ENCODE results near the gene EEF2K.
A peak's percentile ranks its signal among the peaks of the same experiment; 100 is the strongest.

The EEF2K gene

GRCh38 chr16:22189473-22190080 is 16.5 kb upstream of the EEF2K start:
- peak overlapping the region; percentile 51 for H3K4me3 ChIP-seq (ENCODE audit: low read depth, low read length)
- in situ Hi-C loops (cut with HindIII; ENCODE audit: low sequenced_read_pairs), result no loop called here
- DNase-seq (ENCODE audit: low read depth, low spot score), result peak; percentile 44
- TF ChIP-seq CTCF (IDR thresholded peaks at IDR 0.05; ENCODE audit: low read depth, low read length), result no peak

GRCh38 chr16:22190081-22190775 is 15.8 kb upstream of the EEF2K start:
- H3K4me3 ChIP-seq (ENCODE audit: low read depth, low read length), result peak overlapping the region; percentile 51
- TF ChIP-seq CTCF (IDR thresholded peaks at IDR 0.05; ENCODE audit: low read depth, low read length), result no peak
- in situ Hi-C loops (cut with HindIII; ENCODE audit: low sequenced_read_pairs), result no loop called here
- peak; percentile 100 for DNase-seq (ENCODE audit: low read depth, low spot score)

- peak; percentile 100 for DNase-seq (ENCODE audit: low read depth, low spot score)
- TF ChIP-seq CTCF (IDR thresholded peaks at IDR 0.05; ENCODE audit: low read depth, low read length), result no peak
- peak overlapping the region; percentile 59 for H3K4me3 ChIP-seq (ENCODE audit: low read depth, low read length)
- in situ Hi-C loops (cut with HindIII; ENCODE audit: low sequenced_read_pairs), result no loop called here
Observed at GRCh38 chr16:22190776-22191531, 15.1 kb upstream of the EEF2K start.

GRCh38 chr16:22191532-22192260 is 14.4 kb upstream of the EEF2K start:
- peak overlapping the region; percentile 59 for H3K4me3 ChIP-seq (ENCODE audit: low read depth, low read length)
- in situ Hi-C loops (cut with HindIII; ENCODE audit: low sequenced_read_pairs), result no loop called here
- TF ChIP-seq CTCF (IDR thresholded peaks at IDR 0.05; ENCODE audit: low read depth, low read length), result no peak
- DNase-seq (ENCODE audit: low read depth, low spot score), result no peak

- H3K4me3 ChIP-seq (ENCODE audit: low read depth, low read length), result peak overlapping the region; percentile 59
- in situ Hi-C loops (cut with HindIII; ENCODE audit: low sequenced_read_pairs), result no loop called here
- peak; percentile 95 for DNase-seq (ENCODE audit: low read depth, low spot score)
- TF ChIP-seq CTCF (IDR thresholded peaks at IDR 0.05; ENCODE audit: low read depth, low read length), result no peak
Observed at GRCh38 chr16:22192261-22193062, 13.6 kb upstream of the EEF2K start.

GRCh38 chr16:22193063-22193411 is 13.0 kb upstream of the EEF2K start:
- DNase-seq (ENCODE audit: low read depth, low spot score), result no peak
- no peak for TF ChIP-seq CTCF (IDR thresholded peaks at IDR 0.05; ENCODE audit: low read depth, low read length)
- in situ Hi-C loops (cut with HindIII; ENCODE audit: low sequenced_read_pairs), result no loop called here
- no peak overlapping the region for H3K4me3 ChIP-seq (ENCODE audit: low read depth, low read length)
